ENCODE data around the gene FBP1. TPM values are rescaled to one million over a fixed set of nuclear protein-coding genes. Genes with fewer than 3 reads are reported as not detected.
"Not testable (repeated sequence)": the region's sequence is repeated elsewhere in the genome, so short reads cannot be mapped to it uniquely, and the experiment has no call there.

FBP1 gene
- total RNA-seq, 2 donors from 2014 or later, result 3.6 to 4.1 TPM

DNA sequence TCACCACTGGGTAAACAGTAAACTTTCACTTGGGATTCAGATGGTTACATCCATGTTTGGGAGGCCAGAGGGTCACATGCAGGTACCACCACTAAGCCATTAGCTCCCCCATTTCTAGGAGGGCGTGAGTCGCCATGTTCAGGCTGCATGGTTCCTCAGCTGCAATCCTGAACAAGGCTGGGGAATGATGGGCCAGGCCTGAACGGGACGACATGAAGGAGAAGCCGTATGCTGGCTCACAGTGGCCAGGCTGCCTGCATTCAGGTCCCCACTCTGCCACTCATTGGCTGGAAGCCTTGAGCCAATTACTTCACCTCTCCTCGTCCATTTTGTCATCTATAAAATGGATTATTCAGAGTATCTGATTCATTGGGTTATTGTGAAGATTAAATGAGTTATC, 36.7 kb downstream of the FBP1 start:
- no peaks in the 10 kb centered on the region for H3K4me1 ChIP-seq
- H3K27ac ChIP-seq, result no peak overlapping the region
- no peaks in the 10 kb centered on the region for H3K27me3 ChIP-seq
- no peaks in the 10 kb centered on the region for H3K9me3 ChIP-seq
- H3K4me3 ChIP-seq, result no peak overlapping the region
- H3K36me3 ChIP-seq, result no peaks in the 10 kb centered on the region
- no peak for DNase-seq (ENCODE audit: low spot score)
- TF ChIP-seq, protein P1, sequence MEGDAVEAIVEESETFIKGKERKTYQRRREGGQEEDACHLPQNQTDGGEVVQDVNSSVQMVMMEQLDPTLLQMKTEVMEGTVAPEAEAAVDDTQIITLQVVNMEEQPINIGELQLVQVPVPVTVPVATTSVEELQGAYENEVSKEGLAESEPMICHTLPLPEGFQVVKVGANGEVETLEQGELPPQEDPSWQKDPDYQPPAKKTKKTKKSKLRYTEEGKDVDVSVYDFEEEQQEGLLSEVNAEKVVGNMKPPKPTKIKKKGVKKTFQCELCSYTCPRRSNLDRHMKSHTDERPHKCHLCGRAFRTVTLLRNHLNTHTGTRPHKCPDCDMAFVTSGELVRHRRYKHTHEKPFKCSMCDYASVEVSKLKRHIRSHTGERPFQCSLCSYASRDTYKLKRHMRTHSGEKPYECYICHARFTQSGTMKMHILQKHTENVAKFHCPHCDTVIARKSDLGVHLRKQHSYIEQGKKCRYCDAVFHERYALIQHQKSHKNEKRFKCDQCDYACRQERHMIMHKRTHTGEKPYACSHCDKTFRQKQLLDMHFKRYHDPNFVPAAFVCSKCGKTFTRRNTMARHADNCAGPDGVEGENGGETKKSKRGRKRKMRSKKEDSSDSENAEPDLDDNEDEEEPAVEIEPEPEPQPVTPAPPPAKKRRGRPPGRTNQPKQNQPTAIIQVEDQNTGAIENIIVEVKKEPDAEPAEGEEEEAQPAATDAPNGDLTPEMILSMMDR (IDR thresholded peaks at IDR 0.05), result no peak

DNA sequence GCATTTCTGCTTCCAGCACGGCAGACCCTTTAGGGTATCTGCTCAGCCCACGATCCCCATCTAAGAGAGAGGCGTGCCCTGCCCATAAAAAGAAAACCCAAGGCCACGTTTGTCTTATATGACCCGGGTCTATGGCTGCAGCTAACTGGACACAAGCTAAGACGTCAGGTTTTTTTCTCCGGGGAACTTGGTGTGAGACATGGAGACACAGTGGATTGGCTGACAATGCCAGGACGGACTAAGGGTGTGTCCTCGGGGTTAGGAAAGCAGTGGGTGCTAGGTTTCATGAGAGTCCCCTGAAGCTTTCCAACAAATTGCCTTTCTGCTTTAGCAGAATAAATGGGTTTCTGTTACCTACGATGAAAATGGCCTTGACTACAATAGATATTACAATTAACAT, 38.6 kb downstream of the FBP1 start:
- Histone ChIP-seq H3K27me3 (no peaks in the 10 kb centered on the region), H3K36me3 (no peaks in the 10 kb centered on the region), H3K27ac (no peak overlapping the region), H3K9me3 (no peaks in the 10 kb centered on the region), H3K4me1 (no peaks in the 10 kb centered on the region), H3K4me3 (no peak overlapping the region)
- TF ChIP-seq, protein P1 (IDR thresholded peaks at IDR 0.05), result no peak
- DNase-seq (ENCODE audit: low spot score), result no peak

DNA sequence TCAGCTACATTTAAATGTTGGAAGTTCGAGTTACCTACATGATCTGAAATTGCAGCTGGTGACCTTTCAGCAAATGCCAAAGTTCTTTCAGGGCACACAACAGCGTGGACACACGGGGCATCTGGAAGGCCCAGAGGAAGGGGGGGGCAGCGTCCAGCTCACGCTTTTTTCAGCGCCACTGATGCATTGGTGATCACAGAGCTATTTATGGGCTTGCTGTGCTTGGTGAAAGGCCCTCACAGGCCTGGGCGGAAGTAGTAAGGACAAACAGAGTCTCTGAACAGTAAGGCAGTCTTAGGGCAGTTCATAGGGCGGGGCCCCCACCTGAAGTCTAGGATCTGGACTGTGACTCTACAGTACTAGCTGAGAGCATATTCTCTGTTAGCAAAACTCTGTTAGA, 39.1 kb downstream of the FBP1 start:
- no peak for DNase-seq (ENCODE audit: low spot score)
- Histone ChIP-seq H3K4me3 (no peak overlapping the region), H3K36me3 (no peaks in the 10 kb centered on the region), H3K27ac (no peak overlapping the region), H3K4me1 (no peaks in the 10 kb centered on the region), H3K9me3 (no peaks in the 10 kb centered on the region), H3K27me3 (no peaks in the 10 kb centered on the region)
- TF ChIP-seq, protein P1 (IDR thresholded peaks at IDR 0.05), result no peak

DNA sequence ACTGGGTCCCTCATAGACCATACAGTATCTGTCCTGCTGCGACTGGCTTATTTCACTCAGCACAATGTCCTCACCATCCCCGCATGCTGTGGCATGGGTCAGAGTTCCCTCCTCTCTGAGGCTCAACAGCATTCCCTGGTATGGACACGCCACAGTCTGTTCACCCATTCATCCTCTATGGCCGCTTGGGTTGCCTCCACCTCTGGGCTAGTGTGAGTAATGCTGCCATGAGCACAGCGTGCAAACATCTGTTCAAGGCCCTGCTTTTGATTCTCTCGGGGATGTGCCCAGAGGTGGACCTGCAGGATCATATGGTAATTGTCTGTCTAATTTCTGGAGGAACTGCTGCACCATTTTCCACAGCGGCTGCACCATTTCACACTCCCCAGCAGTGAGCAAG, 40.2 kb downstream of the FBP1 start:
- TF ChIP-seq, protein P1 (IDR thresholded peaks at IDR 0.05), result no peak
- Histone ChIP-seq H3K4me3 (no peak overlapping the region), H3K36me3 (no peaks in the 10 kb centered on the region), H3K27ac (no peak overlapping the region), H3K4me1 (no peaks in the 10 kb centered on the region), H3K9me3 (no peaks in the 10 kb centered on the region), H3K27me3 (no peaks in the 10 kb centered on the region)
- no peak for DNase-seq (ENCODE audit: low spot score)

DNA sequence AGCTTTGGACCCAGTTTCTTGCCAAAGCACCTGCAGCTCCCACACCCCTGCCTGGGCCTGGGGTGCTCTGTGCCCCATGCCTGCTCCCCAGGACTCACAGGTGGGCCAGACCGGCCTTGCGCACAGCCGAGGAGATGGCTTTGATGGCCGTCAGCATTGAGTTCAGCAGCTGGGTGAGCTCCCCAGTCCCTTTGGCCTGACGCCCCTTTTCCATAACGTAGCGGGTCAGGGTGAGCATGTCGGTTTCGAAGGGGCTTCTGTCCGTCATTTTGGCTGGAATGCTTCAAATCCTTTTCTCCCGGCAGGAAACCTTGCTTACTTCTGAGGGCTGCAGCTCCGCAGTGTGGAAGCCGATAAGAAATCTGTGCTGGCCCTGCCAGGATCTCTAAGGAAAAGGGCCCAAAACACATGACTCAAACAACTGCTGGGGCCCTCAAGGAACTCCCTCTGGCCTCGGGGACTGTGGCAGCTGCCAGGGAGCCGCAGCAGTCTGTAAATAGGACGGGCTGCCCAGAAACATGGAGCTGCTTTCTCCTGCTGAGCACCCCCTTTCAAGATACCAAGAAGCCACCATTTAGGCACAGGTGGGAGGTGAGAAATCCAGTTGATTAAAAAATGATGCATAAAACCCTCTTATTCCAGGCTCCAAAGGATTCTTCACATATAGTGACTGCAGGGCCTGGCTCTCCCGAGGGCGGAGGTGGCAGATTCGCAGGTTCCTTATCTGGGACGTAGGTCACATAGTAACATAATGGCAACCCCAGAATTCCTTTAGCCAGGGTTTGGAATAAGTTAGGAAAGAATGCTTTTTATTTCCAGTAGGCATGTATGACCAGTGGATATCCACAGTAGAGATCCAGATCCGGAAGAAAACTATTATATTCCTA, 45.6 kb downstream of the FBP1 start, which contains the start of gene FBP2:
Gene FBP2, minus strand, starts transcription at position 366 of the 887 bp plus-strand sequence. Its CDS starts 98 bp downstream, at position 268.
- Histone ChIP-seq H3K4me3 (no peak within 1 kb of the TSS), H3K36me3 (no peaks in the 10 kb centered on the region), H3K4me1 (no peaks in the 10 kb centered on the region), H3K9me3 (no peaks in the 10 kb centered on the region), H3K27ac (no peak within 1 kb of the TSS), H3K27me3 (no peaks in the 10 kb centered on the region)
- no peak for DNase-seq (ENCODE audit: low spot score)
- TF ChIP-seq, protein P1 (IDR thresholded peaks at IDR 0.05), result no peak

DNA sequence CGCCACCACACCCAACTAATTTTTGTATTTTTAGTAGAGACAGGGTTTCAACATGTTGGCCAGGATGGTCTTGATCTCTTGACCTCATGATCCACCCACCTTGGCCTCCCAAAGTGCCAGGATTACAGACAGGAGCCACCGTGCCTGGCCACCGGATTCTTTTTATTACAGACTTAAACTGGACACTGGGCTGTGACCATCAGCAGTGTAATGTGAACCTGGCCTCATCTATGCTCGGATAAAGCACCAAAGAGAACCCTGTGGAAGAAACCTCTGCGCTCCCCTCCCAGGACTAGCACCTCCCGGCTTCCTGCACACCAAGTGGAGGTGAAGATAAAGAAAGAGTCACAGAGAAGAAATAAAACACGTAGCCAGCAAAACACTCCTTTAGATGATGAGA, 46.6 kb downstream of the FBP1 start:
- not testable (repeated sequence) for H3K4me3 ChIP-seq; H3K4me1 ChIP-seq; H3K27ac ChIP-seq; H3K27me3 ChIP-seq; H3K9me3 ChIP-seq; DNase-seq (ENCODE audit: low spot score); H3K36me3 ChIP-seq
